HG03442 (cell line): ENCODE measurements around the gene PDZK1IP1.
"Not testable (repeated sequence)": the region's sequence is repeated elsewhere in the genome, so short reads cannot be mapped to it uniquely, and the experiment has no call there.

Experiments
- ATAC-seq: cut with Tn5 transposase; IDR thresholded peaks from one replicate; pipeline ENCODE4 v1.9.1; 2021; ENCODE audit warnings: mild to moderate bottlenecking, moderate library complexity; ENCODE audit not compliant: unreplicated experiment

PDZK1IP1 gene

GRCh38 chr1:47223921-47224675 lies 34.3 kb upstream of the PDZK1IP1 start:
- ATAC-seq, result no peak

GRCh38 chr1:47223174-47223920 lies 33.5 kb upstream of the PDZK1IP1 start:
- no peak for ATAC-seq

GRCh38 chr1:47222476-47222875 lies 32.6 kb upstream of the PDZK1IP1 start:
- ATAC-seq, result no peak

GRCh38 chr1:47219590-47220220 lies 29.9 kb upstream of the PDZK1IP1 start:
- ATAC-seq, result no peak

- no peak for ATAC-seq
These were observed 29.2 kb upstream of the PDZK1IP1 start for GRCh38 chr1:47219001-47219400.

GRCh38 chr1:47216278-47217059 lies 26.6 kb upstream of the PDZK1IP1 start:
- ATAC-seq, result no peak

- ATAC-seq, result no peak
These were observed 25.9 kb upstream of the PDZK1IP1 start for GRCh38 chr1:47215713-47216112.

GRCh38 chr1:47214549-47214948 lies 24.7 kb upstream of the PDZK1IP1 start:
- no peak for ATAC-seq

- ATAC-seq, result no peak
These were observed 23.6 kb upstream of the PDZK1IP1 start for GRCh38 chr1:47213230-47213963.

GRCh38 chr1:47212636-47213229 lies 22.9 kb upstream of the PDZK1IP1 start:
- ATAC-seq, result no peak

- no peak for ATAC-seq
These were observed 22.0 kb upstream of the PDZK1IP1 start for GRCh38 chr1:47211796-47212269.

GRCh38 chr1:47210666-47211065 lies 20.8 kb upstream of the PDZK1IP1 start:
- no peak for ATAC-seq

GRCh38 chr1:47209725-47210325 lies 20.0 kb upstream of the PDZK1IP1 start:
- peak; percentile 80 for ATAC-seq

- ATAC-seq, result no peak
These were observed 19.3 kb upstream of the PDZK1IP1 start for GRCh38 chr1:47209091-47209490.

- ATAC-seq, result no peak
These were observed 18.6 kb upstream of the PDZK1IP1 start for GRCh38 chr1:47208374-47208850.

- no peak for ATAC-seq
These were observed 18.1 kb upstream of the PDZK1IP1 start for GRCh38 chr1:47207803-47208373.

- ATAC-seq, result no peak
These were observed 16.1 kb upstream of the PDZK1IP1 start for GRCh38 chr1:47205918-47206317.

GRCh38 chr1:47203504-47203903 lies 13.7 kb upstream of the PDZK1IP1 start:
- not testable (repeated sequence) for ATAC-seq

- no peak for ATAC-seq
These were observed 11.3 kb upstream of the PDZK1IP1 start for GRCh38 chr1:47201179-47201578.
